ENCODE measurements around the gene SGIP1.

DNA sequence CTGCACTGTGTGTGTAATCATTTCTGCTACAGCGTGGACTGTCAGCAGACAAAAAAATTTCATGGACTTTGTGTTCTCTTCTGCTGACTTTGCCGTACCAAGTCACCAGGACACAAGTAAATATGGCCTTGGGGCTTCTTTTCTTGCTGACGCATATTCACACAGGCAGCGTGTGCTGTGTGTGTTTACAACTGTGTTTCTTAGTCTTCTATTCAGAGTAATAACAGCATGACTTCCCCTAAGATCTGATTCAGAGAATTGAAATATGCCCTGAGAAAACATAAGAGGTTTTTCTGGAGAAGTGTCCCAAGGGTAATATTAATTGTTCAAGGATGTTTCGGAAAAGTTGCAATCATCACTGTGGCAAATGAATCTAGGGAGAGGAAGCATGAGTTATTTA, 171.2 kb downstream of the SGIP1 start:
- TF ChIP-seq YY1 (IDR thresholded peaks at IDR 0.05; ENCODE audit: low read depth) (no peak), RAD21 (IDR thresholded peaks at IDR 0.05; ENCODE audit: low read depth) (no peak), TCF12 (IDR thresholded peaks at IDR 0.05; ENCODE audit: low read depth) (no peak), EGR1 (IDR thresholded peaks at IDR 0.05) (no peak), EP300 (IDR thresholded peaks at IDR 0.05; ENCODE audit: borderline replicate concordance) (no peak), REST (IDR thresholded peaks at IDR 0.05; ENCODE audit: low read depth) (no peak)
- TF ChIP-seq, protein P1, sequence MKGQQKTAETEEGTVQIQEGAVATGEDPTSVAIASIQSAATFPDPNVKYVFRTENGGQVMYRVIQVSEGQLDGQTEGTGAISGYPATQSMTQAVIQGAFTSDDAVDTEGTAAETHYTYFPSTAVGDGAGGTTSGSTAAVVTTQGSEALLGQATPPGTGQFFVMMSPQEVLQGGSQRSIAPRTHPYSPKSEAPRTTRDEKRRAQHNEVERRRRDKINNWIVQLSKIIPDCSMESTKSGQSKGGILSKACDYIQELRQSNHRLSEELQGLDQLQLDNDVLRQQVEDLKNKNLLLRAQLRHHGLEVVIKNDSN (IDR thresholded peaks at IDR 0.05), result no peak
